GM21360 (cell line): ENCODE data around the gene COL25A1.
A peak's percentile ranks its signal among the peaks of the same experiment; 100 is the strongest.
"Not testable (repeated sequence)": the region's sequence is repeated elsewhere in the genome, so short reads cannot be mapped to it uniquely, and the experiment has no call there.

Experiments
- ATAC-seq: cut with Tn5 transposase; IDR thresholded peaks from one replicate; pipeline ENCODE4 v1.9.1; 2021; ENCODE audit warnings: mild to moderate bottlenecking, moderate library complexity; ENCODE audit not compliant: unreplicated experiment

Gene COL25A1

DNA sequence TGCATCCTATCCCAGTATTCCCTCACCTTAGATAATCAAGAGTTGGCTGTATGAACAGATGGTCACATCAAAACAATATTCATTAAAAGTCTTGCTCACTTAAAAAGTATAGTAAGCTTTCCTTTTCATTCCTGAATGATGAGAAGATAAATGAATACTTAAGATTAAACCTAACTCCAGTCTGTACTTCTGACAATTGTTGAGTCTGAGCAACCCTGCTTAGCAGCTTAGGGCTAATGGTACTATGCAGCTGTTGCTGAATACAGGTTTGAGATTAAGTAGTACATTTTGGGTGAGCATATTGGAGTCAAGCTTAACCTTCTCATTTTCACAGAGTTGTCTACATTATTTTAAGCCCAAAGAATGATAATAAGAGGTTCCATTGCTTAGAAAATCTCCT is 417.9 kb downstream of the COL25A1 start:
- no peak for ATAC-seq

DNA sequence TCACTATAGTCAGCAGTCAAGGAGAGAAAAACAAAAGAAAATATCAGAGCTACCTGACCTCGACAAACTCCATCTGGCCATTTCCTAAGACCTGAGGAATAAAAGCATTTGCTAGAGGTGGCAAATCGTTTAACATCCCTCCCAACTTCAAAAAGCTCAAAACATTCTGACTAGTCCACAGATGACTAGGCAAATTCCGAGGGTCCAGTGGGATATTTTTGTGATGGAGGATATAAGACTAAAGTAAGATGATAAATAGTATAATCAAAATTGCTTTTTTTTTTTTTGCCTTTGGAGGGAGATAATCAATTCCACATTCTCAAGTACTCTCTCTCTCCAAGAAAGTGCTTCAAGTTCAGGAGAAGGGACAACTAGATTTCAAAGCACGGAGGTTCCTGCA is 420.5 kb downstream of the COL25A1 start:
- ATAC-seq, result no peak

DNA sequence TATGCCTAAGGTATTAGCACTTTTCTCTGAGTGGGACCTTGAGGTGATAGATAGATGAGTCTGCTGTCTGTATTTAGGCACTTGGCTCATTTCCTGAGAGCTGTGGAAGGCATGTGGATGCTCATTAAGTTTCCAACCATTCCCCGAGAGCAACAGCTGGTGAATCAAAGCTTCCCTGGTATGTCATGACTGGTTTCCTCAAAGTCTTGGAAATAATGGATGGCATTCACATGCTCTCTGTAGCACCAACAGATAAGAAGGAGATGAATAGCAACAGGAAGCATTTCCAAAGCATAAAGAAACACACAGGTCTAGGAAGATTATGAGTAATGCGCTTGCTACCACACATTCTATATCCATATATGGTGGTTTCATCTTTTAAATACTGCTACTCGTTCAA is 421.3 kb downstream of the COL25A1 start:
- no peak for ATAC-seq

DNA sequence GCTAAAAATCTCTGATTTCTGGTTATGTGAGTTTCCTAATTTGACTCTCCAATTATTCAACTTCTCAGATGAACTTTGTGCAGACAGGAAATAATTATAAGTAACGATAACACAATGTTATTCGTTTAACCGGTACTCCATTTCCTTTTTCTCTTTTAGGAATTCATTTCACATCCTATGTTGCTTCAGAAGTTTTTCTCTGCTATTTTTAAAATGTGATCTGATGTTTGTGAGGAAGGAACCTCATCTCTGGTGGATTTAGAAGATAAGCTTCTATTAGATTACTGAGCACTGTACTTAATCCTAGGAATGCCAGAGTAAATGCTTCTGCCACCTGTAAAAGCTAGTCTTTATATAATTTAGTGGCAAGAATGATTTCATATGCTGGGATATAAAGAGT is 423.7 kb downstream of the COL25A1 start:
- no peak for ATAC-seq

DNA sequence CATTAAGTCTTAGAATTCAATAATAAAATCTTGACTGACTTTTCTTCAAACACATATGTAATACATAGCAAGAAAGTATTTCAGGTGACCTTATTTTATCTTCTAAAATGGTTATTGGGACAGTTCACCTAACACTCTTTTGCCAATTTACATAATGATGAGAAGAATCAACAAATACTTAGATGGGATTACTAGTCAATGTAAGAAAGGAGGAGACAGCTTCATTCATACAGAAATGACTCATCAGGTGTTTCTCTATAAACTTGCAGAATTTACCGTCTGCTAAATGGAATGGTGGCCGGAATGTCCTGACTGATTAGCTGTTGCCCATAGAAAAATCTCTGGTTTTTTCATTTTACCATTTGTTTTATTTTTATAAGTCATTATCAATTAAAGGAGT is 424.6 kb downstream of the COL25A1 start:
- ATAC-seq, result no peak

DNA sequence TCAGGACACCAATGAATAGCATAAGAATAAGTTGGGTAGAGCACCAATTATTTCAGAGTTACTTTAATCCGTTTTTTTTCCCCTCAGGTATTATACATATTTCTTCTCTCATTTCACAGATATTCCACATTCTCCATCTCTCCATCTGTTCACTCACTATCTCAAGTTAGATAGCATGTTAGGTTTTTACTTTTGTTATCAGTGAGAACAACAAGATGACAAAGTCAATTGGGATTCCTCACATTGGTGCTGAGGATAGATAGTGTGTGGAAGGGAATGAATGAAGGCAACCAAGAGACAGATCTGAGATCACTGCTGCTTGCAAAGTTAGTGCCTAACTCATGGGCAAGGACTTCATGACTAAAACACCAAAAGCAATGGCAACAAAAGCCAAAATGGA is 427.7 kb downstream of the COL25A1 start:
- no peak for ATAC-seq

DNA sequence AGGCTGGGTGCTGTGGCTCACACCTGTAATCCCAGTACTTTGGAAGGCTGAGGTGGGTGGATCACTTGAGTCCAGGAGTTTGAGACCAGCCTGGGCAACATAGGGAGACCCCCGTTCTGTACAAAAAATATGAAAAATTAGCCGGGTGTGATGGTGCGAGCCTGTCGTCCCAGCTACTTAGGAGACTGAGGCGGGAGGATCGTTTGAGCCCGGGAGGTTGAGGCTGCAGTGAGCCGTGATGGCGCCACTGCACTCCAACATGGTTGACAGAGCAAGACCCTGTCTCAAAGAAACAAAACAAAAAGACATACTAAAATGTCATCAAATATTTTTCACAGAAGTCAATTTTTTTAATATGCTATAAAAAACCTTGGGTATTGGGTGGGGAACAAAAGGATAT is 432.5 kb downstream of the COL25A1 start:
- not testable (repeated sequence) for ATAC-seq

DNA sequence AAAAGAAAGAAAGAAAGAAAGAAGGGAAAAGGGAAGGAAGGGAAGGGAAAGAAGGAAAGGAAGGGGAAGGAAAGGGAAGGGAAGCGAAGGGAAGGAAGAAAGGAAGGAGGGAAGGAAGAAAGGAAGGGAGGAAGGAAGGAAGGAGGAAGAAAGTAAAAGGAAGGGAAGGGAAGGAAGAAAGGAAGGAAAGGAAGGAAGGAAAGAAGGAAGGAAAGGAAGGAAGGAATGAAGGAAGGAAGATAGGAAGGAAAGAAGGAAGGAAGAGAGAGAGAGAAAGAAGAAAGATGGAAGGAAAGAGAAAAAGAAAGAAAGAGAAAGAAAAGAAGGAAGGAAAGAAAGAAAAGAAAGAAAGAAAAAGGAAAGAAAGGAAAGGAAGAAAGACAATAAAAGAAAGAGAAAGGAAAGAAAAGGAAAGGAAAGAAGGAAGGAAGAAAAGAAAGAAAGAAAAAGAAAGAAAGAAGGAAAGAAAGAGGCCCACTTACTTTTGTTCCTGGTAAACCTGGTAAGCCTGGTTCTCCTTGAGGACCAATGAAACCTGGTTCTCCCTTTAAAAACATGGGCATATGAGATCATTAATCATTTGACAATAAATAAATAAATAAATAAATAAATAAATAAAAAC is 433.7 kb downstream of the COL25A1 start:
- ATAC-seq, result no peak

DNA sequence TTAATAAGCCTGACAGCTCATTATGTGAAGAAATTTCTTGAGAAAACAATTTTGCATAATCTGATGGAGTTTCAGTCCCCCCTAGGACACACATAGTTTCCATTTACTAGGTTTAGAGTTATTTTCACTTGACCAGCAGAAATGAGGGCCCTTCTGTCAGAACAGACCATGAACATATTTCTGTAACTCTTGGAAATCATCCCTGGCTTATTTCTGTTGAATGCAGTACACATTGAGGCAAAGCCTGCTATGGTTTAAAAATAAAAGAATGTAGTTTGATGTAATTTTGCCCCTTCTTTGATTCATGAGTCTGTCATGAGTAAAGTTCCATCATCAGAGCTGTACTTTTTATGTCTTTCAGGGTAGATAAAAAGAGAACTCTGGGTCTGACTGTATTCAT is 435.0 kb downstream of the COL25A1 start:
- ATAC-seq, result no peak

DNA sequence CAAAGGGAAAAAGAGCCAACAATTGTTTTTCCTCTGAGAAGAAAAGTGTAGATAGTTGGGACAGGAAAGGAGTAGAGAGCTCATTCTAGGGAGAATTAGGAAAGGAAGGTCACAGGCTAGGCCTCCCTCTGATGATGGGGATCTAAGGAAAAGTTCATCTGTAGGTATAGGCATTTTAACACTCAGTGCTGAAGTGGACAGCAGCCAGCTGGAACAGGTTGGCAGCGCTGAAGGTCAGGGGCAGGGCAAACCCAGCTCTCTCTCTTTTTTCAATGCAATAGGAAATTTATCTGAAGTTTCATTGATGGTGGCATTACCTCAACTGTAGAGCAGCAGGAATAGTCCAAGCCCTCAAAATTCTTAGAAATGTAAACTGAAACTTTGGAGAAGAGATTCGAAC is 441.1 kb downstream of the COL25A1 start:
- ATAC-seq, result no peak

DNA sequence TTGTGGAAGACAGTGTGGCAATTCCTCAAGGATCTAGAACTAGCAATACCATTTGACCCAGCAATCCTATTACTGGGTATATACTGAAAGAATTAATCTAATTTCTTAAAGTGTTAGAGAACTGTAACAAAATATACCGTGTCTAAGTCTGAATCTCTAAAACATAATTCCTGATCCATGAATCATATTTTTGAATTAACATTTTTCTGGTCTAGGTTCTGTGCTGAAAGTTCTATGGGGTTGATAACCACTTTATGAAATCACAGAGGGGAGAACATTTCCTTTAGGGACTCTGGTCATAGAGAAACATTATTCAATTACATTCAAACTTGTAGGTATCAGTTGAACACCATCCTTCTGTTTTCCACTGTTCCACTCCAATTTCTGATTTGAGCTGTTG is 447.7 kb downstream of the COL25A1 start:
- ATAC-seq, result no peak

DNA sequence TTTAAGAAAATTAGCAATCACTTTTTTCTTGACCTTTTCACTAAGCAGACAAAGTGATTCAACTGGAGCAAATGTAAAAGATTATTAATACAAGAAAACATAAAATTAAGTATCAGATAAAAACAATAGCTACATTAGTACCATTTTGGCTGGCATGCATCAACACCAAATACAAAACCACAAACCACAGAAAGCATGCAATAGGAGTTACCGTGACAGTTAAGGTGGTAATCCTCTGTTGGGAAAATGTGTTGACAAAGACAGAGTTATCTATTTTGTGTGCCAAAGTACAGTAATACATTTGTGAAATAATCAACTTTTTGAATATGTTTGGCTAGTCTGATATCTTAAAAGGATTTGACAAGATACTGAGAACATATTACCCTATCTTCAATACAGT is 449.8 kb downstream of the COL25A1 start:
- ATAC-seq, result no peak

DNA sequence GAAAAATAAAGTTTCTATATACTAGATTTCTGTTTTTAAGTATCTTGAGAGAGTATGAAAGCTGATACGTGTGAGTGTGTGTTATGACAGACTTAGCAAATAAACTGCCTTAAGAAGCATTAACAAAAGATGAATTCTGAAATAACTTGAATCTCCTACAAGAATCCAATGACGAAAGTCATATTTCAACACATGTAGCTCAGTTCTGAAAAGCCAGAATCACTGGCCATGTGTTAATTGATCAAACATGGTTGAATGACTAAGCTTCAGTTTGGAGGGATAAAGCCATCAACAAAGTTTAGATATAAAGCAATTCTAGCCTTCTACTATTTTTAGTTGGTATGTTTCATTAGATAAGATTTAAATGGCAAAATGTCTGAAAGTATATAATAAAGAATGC is 451.1 kb downstream of the COL25A1 start:
- ATAC-seq, result no peak

DNA sequence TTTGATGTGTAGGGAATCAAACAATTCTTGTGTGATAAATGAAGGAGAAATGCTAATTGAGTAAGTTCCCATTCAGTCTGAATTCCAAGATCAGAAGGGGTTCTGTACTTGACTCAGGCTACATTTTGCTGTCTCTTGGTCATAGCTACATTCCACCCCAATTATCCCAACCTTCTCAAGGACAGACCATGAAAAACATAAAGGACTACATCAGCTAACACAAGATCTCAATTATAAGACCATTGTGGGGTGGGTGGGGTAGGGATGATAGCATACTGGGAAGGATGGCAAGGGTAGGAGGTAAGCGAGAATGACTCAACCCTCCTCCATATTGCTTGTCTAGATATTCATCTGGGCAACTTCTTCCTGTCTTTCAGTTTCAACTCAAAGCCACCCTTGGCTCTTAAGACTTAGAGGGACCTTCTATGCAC is 452.2 kb downstream of the COL25A1 start:
- no peak for ATAC-seq

DNA sequence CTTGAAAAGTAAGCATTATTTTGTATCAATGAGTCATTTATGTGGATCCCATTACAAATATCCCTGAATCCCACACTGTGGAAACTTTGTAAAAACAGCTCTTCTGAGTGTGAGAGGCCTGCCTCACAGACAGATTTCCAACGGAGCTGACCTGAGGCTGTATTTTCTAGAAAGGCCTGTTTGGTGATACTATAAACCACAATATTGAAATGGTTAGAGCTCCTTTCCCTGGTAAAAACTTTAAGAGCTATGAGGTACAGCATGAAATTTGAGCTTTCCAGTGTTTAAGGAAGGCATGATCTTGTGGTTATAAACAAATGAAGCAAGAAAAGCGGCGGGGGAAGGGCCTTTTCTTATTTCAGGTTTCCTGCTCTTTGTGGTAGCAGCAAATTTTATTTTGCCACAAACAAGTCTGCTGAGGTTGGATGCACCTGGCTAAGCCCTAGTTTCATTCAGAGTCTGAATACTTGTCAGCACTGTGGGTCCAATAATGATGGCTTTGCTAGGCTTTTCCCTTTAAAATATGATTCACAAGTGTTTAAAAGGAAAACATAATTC is 452.8 kb downstream of the COL25A1 start:
- ATAC-seq, result peak; percentile 98

DNA sequence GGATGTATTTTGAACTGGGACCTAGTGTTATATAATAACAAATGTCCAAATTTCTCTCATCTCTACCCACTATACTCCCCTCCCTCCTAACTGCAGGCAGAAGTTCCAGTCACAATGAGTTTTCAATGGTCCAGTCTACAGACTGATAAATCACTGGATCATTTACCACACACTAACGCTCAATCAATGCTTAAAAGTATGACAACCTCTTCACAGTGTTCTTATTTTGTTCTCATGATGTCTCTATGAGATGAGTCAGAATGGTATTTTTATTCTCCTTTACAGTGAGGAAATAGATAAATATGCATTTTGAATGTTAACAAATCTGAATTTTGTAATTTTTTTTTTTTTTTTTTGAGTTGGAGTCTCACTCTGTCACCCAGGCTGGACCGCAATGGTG is 455.9 kb downstream of the COL25A1 start:
- ATAC-seq, result no peak

DNA sequence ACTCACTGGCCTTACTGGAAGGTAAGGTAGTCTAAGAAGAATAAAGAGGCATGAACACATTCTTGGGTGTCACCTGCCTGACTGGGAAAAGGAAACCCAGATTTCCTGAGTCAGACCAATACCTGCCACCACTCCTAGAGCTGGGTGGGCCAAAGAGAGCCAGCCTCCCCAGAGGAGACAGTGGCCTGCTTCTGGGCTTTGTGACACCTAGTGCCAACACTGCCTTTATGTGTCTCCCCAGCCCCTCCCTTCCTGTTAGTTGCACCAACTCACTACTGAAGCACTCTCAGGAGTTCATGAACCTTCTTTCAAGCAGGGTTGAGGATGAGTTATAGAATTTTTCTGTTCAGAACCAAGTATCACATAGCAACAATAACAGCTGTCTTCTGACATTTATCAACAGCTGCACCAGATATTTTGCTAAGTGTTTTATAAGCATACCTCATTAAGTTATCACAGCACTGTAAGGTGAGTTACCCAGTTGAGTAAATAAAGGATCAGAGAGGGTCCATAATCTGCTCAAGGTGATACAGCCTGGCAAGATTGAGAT is 462.0 kb downstream of the COL25A1 start:
- ATAC-seq, result no peak

DNA sequence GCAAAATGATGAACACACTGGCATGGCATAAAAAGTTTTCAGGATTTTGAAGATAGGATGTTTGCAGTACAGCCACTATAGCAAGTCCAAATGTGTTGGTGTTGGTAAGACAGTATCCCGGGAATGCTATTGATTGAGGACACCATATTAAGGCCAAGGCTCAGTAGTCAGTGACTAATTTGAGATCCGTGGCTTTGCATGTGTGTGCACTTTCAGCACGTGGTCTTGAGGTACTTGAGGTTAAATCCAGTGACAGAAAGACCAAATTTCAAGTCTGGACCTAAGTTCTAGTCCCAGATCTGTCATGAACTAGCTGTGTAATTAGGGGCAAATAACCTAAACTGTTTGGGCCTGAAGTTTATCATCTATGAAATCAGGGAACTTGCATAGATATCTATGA is 463.1 kb downstream of the COL25A1 start:
- no peak for ATAC-seq

DNA sequence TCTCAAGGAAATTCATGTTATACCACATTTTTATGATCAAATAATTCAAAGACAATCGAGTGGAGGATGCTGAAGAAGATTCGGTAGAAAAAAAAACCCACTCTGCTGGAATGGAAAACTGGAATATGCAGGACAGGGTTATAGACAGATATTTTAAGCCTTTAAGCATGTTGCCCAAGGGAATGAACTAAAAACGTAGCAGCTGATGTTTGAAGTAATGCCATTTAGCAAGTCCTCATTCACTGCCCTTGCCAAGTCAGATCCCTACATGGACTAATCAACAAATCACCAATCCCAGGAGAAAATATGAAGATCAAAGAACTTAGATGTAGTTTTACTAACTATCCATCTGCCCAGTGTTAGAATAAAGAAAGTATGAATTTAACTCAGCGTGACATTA is 464.0 kb downstream of the COL25A1 start:
- ATAC-seq, result no peak

DNA sequence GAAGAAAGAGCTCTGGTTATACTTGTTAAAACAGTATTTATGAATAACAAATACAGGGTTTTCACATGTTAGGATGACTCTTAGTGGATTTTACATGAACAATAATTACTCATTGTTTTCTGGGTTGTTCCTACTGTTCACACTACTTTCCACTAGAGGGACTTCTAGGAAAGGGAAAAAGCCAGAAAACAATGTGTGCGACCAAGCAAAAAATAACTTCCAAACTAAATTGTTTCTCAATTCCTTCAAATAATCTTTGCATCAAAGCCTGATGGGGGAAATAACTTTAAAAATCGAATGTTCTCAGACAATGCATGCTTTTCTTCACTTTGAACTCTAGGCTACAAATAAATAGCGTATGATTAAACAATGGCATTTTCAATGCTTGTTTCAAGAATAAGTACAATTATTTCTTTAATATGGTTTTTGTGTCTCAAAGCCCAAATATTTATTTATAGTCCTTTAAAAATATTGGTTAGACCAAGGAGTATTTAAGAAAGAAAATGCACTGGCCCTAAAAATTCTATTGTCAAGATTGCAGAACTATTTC is 467.5 kb downstream of the COL25A1 start:
- peak; percentile 47 for ATAC-seq

DNA sequence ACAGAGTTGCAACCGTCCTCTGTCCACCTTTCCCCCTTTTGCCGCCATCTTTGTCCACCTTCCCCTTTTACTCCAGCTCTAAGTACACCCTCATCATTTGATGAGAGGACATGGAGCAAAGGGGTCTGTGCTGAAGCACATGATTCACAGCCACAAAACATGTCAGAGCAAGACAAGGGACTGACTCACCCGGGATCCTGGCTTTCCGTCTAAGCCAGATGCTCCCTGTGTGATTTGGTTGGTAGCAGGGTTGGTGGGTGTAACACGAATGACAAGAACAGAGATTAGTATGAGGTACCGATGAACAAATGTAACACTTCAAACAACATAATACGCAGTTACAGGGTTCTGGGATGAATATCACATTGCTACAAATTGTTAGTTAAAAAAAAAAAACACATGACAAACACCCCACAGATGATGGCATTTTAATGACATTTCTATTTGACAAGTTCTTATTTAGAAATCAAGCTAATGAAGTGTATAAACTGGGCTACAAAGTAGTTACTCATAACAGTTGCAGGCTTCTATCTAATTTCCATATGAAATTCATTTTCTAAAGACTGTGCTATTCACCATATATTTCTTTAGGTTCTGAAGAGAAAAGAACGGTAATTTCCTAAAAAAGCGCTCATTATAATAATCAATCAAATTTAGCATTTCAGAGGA is 468.2 kb downstream of the COL25A1 start:
- no peak for ATAC-seq

DNA sequence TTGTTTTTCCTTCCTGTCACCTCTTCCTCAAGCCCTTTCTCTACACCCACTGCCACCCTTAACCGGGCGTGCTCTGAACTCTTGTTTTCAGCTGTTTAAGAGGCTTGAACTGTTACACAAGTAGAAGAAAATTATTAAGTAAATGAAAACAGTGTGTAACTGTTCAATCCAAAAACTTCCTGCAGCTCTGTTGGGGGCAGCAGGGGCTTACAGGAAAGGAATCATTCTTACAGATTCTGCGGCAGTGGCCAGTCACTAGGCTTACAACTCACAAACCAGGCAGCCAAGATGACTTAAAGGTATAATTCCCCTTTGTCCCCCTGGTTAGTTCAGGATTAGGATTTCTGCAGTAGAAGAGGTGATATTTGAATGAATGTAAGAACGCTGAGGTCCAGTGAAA is 469.4 kb downstream of the COL25A1 start:
- no peak for ATAC-seq
